Lower leg skin (tissue), 3 donors: ENCODE measurements around the gene ANKMY2.

ENCODE experiments used
- CTCF ChIP-seq, 3 donors: fragments of 450-650 bp; IDR thresholded peaks; one replicate each; pipeline ENCODE4 v1.5.1; 2016; ENCODE audit warnings: antibody characterized with exemption in 3 of 3, mild to moderate bottlenecking in 3 of 3, moderate library complexity in 2 of 3
- POLR2A ChIP-seq, 2 donors: fragments of 450-650 bp; IDR thresholded peaks; one replicate each; pipeline ENCODE4 v1.6.1; 2016 to 2017; ENCODE audit warnings: antibody characterized with exemption in 2 of 2, mild to moderate bottlenecking in 1 of 2, moderate library complexity in 1 of 2

GRCh38 chr7:16556359-16556758, 89.2 kb downstream of the ANKMY2 start:
- no peak for TF ChIP-seq CTCF (IDR thresholded peaks at IDR 0.05)
- TF ChIP-seq POLR2A (IDR thresholded peaks at IDR 0.05) = no peak
